GF-D8 (cell line): ENCODE results near the gene RTP3.
A peak's percentile ranks its signal among the peaks of the same experiment; 100 is the strongest.

Source experiments
- DNase-seq: peaks from one replicate; lab custom pipeline; 2025; lab: John Stamatoyannopoulos, UW

Gene RTP3

DNA sequence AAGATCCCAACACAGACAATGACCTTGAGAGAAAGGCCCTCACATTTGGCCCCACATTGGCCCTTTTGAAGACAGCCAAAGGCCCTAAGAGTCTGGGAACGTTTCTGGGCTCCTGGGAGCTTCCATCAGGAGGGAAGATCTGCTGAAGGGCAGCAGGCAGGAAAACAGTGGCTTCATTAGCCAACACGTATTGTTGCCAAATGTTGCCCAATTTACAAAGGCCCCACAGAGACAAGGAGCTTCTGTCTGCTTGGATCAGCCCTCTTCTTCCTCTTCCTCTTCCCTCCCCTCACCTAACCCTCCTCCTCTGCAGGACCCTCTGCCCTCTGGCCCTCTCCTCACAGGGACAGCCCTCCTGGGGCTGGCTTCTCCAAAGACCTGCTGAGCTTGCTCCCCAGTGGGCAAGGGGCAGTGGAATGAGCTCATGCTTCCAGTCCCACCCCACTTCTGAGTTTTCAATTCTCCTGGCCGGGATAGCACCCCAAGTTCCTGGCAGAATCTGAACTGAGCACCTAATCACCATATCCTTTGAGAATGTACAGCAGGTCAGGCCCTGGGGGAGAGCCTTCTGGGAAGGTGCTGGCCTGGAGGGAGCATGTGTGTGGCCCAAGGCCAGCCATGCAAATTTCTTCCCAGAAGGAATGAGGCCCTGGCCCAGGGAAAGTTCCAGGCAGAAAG lies 28.0 kb upstream of the RTP3 start:
- DNase-seq: peak; percentile 34

DNA sequence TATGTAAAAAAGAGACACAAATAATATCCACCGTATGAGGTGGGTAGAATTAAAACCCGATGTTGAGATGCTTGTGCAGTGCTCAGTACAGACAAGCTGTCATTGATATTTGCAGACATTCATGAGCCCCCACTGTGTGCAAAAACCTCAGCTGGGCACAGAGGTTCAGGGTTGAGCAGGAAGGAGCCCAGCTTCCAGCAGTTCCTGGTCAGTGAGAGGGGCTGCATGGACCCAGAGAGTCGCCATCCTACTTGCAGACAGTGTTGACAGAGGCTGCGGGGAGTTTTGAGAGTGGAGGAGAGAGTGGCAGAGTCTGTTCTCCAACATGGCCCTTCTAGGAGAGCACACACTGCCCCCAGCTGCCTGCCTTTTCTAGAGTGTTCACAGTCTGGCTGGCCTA lies 26.9 kb upstream of the RTP3 start:
- no peak for DNase-seq

DNA sequence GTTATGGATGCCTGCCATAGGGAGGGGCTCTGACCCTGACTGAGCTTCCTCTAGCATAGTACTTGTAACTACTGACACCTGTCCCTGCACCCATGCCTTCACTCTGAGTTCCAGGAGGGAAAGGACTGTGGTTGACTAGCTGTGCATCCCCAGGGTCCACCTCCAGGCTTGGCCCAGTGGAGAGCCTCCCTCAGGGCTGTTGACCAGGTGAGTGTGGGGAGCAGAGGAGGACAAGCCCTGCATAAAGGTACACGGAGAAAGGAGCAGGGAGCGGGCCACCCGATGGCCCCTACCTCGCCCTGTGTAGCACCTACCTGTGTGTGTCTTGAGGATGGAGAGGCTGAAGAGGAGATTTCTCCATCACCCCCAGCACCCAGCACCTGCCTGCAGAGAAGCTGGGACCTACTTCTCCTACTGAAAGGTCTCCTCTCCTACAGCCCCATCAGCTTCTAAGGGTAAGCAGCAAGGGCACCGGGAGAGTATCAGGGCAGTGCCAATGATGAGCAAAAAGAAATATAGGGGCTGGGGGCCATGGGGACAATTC lies 26.3 kb upstream of the RTP3 start:
- no peak for DNase-seq

DNA sequence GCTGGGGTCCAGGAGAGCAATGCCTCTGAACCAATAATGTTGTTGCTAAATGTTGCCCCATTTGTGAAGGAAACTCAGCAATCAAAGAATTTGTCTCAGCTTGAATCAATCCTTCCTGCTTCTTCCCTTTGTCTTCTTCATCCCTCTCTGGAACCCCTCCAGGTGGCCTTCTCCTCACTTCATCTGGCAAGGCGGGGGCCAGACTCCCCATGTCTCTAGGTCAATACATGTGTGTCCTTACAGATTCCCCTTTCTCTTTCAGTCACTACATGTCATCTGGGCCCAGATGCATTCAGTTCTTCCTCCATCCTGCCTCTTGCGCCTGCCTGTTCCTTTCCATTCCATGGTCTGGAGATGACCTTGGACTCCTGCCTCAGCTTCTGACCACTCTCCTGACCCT lies 25.0 kb upstream of the RTP3 start:
- DNase-seq: no peak

DNA sequence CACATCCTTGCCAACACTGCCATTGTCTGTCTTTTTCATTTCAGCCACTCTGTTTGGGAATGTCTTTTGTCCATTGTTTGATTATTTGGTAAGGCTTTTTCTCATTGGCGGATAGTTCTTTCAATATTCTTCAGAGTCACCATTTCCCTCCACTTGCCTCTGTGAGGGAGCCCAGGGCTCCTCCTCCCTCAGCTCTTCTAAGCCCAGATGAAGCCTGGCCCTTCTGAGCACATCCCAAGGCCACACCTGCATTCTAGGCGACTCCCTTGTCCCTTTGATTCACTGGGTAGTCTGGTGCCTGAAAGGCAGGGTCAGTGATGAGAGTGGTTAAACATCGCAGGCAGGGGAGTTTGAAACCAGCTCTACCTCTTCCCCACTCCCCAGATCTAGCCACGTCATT lies 20.6 kb upstream of the RTP3 start:
- no peak for DNase-seq

DNA sequence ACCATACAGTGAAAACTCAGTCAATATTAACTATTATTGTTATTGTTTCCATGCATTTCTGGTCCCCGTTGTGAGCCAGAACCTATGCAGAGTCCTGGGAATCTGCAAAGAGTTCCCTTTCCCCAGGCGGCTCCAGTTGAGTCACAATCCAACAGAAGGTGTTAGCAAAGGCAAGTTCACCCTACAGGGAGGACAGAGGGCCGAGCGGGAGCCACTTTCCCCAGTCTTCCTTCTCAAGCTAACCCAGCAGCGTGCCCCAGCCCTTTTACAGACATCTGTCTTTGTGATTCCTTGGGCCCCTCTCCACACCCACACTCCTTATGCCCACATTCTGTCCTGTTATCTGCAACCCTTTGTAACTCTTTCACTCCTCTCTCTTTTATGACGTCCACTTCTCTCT lies 20.0 kb upstream of the RTP3 start:
- DNase-seq: no peak

DNA sequence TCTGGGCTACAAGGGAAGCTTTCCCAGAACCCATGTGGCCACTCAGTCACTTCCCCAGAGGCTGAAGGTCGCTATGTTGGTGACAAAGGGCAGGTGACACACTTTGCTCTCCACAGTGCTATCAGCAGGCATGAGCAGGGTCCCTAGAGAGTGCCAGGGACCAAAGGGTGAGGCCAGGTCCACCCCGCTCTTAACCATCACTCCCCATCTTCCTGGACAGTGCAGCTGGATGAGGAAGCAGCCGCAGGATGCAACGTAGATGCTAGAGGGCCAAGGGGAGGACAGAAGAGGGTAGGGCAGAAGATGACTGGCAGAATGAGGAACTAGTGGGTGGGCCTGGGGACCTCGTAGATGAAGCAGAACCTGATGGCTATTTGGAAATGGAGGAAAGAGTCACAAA lies 19.4 kb upstream of the RTP3 start:
- no peak for DNase-seq

DNA sequence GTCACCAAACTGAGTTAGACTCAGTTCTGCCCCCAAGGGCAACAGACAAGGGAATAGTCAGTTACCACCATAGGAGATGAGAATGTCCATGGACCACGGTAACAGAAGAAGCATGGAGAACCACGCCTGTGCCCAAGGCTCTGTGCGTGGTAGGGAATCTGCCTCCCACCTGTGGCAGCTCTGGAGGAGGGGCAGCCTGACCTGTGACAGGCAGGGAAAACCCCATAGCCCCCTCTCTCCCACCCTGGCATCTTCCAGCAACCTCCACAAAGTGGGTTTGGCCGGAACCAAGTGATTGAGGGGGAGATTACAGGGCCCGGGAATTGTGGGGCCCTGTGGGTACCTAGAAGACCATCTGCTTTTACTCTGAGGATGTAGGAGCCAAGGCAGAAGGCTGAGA lies 18.8 kb upstream of the RTP3 start:
- no peak for DNase-seq

DNA sequence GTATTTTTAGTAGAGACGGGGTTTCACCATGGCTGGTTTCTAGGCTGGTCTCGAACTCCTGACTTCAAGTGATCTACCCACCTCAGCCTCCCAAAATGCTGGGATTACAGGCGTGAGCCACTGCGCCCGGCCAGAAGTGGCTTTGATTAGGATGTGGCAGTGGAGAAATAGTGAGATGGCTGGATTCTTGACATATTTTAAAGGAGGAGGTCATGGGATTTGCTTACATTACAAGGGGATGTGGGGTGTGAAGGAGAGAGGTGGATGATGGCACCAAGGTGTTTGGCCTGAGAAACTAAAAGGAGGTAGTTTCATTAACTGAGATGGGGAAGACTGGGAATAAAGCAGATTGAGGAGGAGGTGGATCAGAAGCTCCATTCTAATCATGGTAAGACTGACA lies 18.1 kb upstream of the RTP3 start:
- DNase-seq: no peak

DNA sequence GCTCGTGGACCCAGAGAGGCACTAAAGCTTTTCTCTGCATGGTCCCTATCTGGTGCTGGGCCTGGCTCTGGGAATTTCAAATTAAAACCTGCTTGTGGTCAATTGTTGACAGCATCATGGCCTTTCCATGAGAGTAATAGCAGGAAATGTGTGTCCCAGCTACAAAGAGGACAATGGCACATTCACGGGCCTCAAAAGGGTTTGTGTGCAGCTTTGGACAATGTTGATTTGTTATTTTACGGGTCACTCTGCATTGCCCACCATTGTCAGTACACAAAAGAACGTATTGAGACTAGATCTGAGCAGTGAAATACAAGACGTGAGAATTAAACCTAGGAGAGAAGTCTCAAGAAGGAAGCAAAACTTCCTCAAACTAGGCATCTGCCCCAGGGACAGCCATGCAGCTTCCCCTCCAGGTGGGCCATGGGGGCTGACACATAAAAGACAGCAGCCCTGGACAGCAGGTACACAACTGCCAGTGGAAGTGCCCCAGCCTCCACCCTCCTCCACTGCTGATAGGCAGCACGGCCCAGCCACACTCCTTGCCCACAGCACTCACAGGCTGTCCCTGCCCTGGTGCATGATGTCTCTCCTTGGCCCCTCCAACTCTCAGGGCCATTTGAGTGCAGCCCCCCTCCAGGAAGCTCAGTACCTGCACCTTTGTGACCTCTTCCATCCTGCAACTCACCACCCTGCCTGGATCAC lies 17.1 kb upstream of the RTP3 start:
- DNase-seq: no peak

DNA sequence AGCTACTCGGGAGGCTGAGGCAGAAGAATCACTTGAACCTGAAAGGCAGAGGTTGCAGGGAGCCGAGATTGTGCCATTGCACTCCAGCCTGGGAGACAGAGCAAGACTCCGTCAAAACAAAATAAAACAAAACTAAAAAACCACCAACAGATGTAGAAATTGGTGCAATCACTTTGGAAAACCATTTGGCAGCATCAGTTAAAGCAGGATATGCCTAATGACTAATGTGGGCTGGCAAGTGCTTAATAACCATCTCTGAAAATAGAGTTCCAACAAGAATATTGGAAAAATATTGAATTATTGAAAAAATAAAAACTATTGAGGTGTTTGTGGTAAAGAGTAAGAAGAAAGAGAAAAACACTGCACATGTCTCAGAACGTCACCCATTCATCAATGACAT lies 16.1 kb upstream of the RTP3 start:
- no peak for DNase-seq

DNA sequence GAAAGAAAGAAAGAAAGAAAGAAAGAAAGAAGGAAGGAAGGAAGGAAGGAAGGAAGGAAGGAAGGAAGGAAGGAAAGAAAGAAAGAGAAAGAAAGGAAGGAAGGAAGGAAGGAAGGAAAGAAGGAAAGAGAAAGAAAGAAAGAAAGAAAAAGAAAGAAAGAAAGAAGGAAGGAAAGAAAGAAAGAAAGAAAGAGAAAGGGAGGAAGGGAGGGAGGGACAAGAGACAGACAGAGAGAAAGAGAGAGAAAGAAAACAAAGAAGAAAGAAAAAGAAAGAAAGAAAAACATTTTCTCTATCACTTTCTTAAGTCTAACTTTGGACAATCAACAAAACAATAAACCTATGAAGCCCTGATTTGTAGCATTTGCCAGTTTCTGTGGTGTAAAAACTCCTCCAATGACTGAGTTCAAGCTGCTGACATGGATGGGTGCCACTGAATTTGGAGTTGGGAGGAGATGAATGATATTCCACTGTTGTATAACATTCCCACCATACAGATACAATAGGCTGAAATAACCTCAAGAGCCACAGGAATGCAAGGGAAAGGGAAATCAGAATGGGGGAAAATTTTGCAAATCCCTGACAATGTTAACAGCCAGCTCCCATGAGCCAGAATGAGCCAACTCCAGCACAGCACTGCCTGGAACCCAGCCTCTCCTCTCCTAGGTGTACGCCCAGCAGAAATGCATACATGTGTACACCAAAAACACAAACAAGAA lies 15.0 kb upstream of the RTP3 start:
- DNase-seq: no peak

DNA sequence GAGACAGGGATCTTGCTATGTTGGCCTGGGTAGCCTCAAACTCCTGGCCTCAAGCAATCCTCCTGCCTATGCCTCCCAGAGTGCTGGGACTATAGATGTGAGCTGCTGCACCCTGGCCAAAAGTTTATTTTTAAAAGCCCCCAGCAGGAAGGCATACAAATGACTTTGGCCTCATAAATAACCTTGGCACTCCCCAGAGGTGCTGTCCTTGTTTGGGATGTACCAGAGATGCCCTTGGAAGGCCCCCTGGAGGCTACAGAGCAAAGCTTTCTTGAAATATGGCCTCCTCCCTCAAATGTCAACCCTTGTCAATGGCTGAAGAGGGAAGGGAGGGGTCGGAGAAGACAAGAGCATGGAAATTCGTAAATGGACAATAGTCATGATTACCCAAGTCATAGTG lies 14.0 kb upstream of the RTP3 start:
- no peak for DNase-seq

DNA sequence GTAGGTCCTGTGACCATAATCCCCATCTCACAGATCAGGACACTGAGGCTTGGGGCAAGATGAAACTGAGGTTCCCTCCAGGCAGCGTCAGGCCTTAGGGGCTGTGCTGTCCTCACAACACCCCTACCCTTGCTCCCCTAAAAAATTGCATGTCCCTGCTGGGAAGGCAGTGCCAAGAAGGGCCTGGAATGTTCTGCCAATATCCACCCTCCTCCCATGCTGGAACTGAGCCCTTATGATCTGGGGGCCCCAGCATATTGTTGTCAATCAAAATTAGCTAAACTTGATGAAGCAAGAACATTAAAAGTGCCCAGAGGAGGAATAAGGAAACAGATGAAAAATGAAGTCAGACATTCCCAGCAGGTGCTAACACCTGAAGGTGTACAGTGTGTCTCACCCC lies 13.4 kb upstream of the RTP3 start:
- no peak for DNase-seq

DNA sequence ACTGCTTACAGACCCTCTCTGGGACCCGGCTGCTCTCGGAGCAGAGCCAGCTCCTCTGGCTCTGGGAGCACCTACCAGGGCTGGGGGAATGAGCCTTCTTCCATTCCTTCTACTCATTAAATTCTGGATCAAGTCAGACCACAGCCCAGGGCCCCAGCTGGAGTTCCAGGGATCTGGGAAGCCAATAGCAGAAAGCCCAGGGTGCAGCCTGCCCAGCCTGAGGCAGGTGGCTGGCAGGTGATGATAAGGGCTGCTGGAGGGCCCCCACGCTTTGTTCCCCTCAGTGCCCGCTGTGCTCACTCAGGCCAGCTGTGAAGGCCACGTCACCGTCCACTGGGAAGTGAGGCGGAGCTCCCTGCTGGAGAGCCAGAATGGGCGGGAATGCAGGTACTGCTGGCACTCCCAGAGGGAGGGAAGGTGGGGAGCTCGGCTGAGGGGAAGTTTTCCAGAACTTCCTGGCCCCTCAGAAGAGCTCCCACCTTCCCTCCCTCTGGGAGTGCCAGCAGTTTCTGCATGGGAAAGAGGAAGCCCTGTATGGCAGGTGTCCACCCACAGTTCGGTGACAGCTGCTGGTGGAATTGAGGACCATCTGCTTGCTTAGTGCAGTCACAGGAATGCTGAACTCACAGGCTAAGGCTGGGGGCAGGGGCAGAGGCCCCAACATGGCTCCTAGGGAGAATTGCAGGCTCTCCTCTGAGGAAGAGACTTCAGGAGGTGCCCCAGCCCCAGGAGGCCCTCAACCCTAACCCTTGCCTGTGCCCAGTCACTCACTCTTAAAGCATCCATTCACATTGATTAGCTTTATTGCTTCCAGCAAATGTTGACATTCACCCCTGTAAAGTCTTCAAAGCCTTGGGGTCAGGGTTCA lies 12.6 kb upstream of the RTP3 start:
- no peak for DNase-seq

DNA sequence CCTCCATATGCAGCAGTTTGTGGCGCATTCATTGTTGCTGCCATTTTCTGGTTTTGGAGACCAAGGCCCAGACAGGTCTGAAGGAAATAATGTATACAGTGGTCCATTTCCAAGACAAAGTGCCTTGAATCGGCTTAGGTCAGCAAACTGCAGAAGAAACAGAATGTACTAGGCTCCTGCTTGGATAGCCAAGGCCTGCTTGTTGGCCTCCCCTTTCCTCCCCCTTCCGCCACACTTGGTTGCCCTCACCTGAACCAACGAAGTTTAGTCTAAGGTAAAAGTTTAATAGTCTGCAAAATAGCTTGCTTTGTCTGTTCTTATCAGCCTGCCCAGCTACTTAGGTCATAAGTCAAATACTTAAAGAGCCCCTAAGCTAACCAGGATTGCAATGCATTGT lies 12.0 kb upstream of the RTP3 start:
- DNase-seq: no peak

DNA sequence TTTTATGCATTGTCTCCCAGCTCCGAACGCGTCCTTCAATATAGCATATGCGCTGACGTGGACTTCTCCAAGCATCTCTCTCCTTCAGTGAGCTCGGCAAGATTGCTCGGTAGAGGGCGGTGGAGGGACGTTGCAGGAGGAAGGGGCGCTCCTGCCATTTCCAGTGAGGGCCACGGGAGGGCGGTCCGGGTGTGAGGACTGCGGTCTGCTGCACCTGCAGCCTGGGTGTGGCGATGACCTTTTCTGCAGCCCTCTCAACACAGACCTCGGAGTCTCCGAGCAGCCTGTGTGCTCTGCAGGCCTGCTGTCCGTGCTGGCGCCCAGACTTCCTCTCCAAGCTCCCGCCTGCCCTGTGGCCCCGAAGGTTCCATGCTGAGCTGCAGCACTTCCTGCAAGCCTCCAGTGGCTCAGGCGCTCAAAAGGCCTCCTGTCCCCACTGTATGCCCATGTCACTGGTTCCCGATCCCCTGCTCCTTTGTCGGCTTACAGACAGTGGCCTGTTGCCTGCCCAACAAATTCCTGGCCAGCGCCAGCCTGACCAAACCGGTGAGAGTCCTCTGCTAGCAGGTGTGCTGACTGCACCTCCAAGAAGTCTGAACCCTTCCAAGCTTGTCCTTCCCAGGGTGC lies 8.9 kb upstream of the RTP3 start:
- peak; percentile 54 for DNase-seq

DNA sequence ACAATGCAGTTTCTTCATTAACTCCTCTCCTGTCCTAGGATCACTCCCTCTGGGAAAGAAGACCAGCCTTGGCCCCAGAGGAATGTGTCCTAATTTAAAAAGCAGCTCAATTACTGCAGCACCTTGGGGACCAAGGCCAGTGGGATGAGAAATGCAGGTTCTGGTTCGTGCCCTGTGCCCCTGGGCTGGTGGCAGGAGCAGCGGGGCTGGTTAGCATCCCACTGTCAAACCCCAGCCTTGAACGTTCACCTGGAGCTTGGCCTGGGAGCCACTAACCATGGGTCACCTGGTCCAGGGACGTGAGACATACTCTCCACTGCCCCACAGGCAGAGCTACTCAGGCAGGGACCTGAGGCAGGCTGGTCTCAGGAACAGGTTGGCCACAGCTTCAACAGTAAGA lies 8.4 kb upstream of the RTP3 start:
- no peak for DNase-seq

DNA sequence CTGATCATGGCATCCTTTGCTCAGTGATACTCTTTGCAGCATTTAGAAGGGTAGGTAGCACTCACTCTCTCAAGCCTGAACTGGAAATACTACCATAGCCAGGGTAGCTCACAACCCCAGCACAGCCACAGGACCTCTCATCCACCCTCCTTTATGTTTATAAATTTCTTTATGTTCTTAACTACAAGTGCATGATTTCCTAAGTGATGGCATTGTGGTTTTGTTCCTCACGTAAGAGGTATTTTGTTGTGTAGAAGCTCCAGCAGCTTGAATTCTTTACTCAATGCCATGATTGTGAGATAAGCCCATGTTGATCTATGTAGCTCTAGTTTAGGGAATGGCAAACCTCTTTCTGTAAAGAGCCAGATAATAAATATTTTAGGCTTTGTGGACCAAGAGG lies 7.9 kb upstream of the RTP3 start:
- no peak for DNase-seq

DNA sequence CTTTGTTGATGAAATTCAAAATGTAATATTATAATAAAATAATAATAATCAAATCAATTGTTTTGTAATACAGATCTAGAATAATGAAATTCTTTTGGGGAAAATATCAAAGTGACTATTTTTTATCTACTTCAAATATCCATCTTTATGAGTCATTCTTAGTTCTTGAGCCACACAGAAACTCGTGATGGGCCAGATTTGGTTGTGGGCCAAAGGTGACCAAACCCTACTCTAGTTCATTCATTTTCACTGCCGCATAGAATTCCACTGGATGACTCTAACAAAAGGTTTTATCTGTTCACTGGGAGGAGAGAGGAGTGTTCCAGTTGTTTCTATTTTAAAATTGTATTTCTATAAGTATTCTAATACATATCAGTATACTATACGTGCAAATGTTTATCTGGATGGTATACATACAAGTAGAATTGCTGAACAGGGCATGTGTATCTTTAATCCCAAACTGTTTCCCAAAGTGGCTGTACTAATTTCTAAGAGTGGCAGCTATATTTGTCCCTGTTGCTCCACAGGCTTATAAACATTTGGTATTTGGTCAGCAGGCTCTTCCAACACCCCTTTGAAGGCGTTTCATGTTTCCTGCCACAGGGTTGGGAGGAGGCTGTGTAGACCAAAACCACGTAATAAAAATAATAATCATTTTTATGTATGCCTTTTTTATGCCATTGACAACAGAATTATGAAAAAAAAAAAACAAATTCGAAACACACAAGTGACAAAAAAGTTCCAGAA lies 7.3 kb upstream of the RTP3 start:
- no peak for DNase-seq
